GM19025 (cell line): ENCODE results near the gene TDRD7.

Experiments used
- ATAC-seq: cut with Tn5 transposase; IDR thresholded peaks from one replicate; pipeline ENCODE4 v1.9.1; 2021; ENCODE audit warnings: mild to moderate bottlenecking, low read depth, moderate library complexity; ENCODE audit not compliant: unreplicated experiment

The TDRD7 gene

DNA sequence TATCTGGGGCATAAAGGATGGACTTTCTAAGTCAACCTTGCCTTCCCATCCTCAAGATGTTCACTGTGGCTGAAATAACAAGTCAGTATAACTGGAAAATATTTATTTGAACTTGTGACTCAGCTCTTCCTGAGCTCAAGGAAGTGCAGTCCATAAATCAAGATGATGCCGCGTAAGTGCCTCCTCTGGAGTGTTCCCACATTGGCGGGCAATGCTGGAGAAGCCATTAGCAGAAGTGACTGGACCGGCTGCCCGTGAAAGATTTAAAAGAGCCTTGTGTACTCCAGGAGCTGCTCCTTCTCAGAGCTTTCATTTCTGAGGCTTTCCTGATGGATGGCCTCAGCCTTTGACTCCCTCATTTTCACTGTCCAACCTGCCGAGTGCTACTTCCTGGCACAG lies 107.0 kb downstream of the TDRD7 start:
- no peak for ATAC-seq

DNA sequence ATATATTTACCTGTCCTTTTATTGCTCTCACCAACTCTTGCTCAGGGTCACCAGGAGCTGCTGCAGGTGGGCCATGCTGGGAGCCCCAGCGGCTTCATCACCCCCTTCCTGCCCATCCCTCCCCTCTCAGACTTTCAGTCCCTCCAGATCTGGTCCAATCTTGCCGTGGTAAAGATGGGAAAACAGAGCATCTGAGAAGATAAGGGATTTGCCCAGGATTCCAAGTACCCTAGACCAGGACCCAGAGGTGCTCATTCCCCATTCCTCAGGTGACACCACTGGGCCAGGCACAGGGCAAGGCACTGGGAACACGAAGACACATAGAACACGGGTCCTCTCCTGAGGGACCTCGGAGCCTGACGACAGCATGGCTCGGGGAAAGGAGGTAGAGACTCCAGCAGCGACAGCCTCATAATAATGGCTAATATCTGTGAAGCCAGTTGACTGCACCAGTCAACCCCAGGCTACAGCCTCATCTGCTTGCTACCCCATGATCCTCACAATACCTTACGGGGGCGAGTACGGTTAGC lies 107.6 kb downstream of the TDRD7 start:
- ATAC-seq, result no peak

DNA sequence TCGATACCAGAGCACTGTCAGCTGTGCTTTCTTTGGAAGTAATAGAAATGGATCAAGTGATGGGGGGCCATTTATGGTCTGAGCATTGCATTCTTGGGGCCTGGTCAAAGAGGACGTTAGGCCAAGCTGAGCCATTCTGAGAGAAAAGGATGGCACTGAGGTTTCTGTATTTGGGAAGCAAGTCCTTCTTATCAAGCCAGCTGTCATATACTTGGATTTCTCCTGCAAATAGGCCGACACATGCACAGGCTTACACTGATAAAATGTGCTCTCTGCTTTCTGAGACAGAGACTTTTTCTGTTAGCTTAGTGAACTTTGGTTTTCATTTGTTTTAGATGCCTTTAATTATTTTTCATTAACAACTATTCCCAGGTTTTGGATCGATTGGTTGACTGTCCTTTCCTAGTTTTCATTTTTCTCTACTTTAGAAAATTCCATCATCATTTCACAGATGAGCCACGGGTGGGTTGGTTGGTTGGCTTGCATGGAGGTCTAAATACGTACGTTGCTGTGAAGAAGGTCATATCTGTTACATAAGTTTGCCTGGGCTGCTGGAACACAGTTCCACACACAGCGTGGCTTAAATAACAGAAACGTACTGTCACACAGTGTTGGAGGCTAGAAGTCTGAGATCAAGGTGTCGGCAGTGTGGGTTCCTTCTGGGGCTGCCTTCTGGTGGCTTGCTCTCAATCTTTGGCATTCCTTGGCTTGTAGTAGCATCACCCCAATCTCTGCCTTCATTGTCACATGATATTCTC lies 109.9 kb downstream of the TDRD7 start:
- no peak for ATAC-seq

DNA sequence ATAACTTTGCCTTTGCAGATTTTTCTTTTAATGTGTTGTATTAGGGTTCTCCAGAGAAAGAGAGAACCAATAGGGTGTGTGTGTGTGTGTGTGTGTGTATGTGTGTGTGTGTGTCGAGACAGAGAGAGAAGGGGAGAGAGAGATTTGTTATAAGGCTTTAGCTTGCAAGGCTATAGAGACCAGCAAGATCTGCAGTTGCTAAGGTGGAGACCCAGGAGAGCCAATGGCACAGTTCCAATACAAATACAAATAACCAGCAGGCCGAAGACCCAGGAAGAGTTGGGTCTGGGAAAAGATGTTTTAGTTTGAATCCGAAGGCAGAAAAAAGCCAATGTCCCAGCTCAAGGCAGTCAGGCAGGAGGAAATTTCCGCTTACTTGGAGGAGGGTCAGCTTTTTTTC lies 112.5 kb downstream of the TDRD7 start:
- no peak for ATAC-seq

DNA sequence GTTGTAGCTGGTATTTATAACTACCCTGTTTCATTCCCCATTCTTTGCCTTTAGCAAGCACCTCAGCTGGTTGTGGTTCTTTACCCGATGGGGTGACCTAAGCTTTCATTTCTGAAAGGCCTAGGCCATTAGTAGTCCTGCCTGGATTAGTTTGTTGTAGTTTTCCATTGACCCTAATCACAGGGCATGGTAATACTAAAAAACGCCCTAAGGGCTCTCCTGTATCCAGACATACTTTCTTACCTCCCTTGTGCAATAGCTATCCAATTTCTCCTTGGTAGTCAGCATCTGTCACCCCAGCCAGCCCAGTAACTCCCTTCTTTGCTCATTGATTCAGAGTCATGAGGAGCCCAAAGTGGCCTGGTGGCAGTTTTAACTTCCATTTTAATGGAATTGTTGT lies 113.6 kb downstream of the TDRD7 start:
- no peak for ATAC-seq

DNA sequence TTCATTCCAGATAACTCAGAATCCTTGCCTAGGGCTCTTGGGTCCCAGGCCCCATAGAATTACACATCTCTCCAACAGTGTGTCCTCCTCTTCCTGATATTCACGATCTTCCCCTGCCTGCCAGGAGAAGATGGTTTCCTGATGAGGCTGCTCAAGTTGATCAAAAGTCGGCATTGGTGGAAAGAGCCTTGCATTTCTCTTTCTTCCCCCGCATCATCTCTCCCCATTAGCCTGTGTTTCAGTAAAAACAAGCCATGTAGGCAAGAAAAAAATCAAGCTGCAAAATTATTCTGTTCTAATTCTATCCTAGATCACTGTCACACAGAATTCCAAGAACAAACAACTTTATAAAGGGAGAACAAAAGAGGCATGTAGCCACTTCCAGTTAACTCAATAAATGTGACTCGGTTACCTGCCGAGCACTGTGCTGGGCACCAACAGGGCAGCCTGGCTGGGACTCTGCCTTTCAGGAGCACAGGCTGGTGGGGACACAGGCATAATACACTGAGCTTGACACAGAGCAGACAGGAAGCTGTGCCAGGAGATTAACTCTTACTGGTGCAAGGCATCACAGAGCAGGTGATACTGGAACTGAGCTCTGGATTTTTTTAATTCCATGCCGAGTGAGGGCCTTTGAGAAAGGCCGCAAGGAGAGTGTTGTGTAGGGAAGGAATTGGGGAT lies 115.1 kb downstream of the TDRD7 start:
- no peak for ATAC-seq

DNA sequence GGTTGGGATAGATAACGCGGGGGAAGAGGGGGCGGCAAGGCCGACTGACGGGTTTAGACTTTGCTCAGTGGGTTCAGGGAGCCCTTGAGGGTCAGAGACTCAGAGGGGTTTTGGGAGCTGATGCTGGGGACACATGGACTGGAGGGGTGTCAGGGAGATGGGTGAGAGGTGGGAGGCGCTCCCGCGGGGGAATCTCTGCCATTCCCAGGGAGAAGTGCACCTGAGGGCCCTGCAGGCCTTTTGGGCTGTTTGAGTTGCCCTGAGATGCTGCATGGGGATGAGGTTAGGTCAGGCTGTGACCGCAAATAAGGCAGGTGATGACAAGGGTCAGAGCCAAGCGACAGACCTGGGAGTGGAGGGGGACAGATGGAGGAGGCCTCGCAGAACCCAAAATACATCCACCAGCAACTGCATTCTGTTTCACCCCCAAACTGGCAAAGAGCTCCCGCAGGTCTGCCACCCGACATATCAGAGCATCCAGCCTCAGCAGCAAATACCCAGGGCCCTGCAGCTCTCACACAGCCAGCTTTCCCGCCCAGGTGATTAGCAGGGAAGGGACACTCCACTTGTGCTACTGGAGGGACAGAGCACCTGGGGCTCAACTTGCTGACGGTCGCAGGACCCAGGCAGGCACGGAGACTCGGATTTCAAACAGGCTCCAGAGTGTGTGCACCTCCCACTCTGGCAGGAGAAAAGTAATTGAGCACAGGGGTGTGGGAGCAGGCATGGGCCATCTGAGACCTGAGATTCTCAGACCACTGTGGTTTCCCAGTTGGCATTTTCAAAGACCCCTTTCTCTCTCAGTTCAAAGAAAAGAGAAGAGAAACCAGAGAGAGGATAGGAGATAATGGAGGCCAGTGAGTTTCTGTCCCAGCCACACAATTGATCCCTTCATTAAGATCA lies 116.0 kb downstream of the TDRD7 start:
- ATAC-seq, result no peak

DNA sequence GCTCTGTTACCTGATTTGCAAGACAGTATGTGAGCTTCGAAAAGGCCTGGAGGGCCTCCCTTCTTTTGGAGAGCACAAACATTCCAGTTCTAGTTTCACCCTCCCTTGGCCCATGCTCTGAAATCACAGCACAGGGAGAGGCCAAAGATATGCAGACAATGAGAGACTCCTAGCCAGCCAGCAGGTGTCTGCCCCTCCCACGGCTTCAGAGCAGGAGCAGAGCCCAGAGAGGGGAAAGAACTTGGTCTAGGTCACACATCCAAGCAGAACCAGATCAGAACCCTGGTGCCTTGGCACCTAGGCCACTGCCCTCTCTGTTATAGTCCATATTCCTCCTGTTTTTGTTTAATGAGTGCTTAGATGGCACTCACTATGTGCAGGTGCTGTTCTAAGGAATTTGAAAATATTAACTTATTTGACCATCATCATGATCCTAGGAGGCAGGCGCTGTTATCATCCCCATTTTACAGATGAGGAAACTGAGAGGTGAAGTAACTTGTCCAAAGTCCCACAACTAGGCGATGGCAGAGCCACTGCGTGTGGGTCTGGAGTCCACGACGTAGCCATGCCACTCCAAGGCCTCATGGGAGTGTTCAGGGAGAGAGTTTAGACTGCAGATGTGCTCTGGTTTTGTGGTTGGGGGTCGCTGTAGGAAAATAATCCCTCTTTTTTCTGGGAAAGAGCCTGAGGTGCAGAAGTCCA lies 116.8 kb downstream of the TDRD7 start:
- ATAC-seq, result no peak

DNA sequence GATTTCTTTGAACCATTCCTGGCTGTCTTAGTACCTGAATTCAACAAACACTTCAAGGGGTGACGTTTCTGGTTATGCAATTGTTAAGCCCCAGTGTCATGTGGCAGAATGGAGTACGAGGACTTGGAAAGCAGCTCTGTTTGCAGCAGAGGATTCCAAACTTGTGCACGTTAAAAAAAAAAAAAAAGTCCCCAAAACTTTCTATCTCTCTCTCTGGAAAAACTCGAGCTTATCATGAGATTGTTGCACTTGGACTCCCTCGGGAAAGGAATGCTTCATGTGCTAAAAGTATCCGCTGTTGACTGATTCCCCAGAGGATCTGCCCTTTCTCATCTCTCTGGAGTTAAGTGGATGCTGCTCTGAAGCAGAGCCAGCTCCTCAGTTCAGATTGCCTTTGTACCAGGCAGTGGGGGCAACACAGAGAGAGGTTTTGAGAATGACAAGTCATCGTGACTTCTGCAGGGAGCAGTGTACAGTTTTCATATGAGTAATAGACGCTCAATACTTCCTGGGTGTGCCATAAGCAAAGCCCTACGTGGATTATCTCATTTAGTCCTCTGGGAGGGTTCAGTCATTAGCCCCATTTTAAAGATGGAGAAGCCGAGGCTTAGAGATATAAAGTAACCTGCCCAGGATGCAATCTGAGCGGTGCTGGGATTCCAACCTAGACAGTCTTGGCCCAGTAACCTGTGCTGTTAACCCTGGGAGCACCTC lies 117.6 kb downstream of the TDRD7 start:
- ATAC-seq, result peak; percentile 80

DNA sequence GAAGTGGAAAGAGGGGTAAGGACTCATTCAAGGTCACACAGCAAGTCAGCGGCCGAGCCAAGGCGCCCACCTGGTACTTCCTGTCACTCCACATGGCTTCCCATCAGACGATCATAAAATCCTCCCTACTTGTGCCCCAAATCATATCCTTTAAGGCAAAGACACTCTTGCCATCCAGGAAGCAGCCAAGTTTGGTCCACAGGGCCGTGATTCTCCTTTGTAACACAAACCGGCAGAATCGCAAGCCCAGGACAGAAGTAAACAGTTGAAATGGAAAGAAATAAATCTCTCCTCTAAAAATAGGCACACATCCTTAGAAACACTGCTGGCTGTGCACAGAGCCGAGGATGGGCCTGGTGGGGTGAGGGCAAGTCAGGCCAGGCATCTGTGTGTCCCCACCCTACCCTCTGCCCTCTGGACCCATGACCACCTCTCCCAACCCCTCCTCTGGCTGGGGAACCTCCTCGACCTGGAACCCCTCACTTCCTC lies 120.0 kb downstream of the TDRD7 start:
- no peak for ATAC-seq

DNA sequence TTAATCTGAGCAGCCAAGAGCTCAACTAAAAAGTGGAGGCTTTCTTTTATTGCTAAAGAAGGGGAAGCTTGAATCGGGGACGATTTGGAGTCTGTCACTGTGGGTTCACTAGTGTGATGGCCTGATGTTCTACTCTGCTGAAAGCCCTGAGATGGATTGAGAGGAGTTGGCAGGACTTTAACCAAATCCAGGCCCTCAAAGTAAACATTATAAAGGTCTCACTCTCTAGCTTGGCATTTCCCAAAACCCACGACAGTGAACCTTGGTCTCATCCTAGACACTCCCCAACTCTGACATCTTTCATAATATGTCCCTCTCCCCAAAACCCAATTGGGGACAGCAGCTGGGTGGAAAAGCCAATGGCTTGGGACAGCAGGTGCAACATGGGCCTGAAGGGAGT lies 122.3 kb downstream of the TDRD7 start:
- ATAC-seq, result no peak

DNA sequence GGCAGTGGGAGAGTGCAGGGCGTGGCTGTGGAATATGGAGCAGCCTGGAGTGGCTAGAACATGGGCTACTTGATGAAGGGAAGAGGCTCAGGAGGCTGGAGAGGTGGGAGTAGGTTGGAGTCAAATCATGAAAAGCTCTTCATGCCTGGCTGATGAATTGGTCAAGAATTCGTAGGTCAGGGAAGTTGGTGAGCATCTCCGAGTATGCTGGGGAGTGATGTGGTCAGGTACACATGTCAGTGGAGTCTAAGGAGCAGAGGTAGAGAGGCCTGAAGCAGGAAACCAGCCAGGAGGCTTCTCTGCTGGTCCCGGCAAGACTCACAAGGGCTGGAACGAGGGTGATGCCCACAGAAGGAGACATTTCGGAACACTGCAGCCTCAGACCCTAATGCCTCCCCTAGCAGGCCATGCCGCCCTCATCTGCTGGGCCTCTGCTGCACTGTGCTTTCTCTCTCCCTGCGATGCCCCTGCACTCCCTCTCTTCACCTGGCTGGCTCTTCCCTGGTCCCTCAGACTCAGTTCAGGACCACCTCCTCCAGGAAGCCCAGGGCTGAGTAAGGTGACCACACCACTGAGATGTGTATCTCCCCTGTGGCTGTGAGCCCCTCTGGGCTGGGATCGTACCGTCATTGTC lies 123.2 kb downstream of the TDRD7 start:
- no peak for ATAC-seq

DNA sequence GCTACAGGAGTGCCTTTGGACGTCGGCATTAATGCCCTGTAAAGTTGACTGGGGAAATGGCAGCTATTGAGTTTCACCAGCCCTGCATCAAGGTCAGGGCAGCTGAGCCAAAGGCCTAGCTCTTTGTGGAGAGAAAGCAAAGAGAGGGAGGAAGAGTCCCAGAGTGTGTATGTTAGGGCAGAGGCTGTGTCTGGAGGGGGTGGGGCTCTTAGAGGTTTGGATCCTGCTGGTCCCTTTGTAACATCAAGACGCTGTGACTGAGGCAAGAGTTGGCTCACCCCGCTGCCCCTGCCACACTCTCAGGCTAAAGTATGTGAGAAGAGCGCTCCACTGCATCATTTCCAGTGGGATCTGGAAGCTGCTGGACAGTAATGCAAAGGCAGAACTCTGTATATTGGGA lies 123.9 kb downstream of the TDRD7 start:
- no peak for ATAC-seq

DNA sequence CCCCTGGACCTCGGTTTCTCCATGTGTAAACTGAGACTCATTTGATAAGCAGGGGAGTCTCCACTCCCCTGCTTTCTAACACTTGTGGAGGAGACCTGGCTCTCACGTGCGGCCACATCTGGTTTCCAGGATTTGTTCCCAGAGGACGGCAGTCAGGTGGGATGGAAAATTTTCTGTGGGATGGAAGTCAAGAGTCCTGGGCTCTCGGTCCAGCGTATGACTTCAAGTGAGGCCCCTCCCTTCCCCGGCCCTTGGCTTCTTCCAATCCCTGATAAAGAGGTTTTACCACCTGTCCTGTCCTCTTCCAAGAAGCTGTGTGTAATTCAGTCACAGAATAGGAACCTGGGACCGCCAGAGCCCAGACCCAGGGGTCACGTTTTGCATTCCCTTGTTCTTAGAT lies 124.6 kb downstream of the TDRD7 start:
- ATAC-seq, result no peak

DNA sequence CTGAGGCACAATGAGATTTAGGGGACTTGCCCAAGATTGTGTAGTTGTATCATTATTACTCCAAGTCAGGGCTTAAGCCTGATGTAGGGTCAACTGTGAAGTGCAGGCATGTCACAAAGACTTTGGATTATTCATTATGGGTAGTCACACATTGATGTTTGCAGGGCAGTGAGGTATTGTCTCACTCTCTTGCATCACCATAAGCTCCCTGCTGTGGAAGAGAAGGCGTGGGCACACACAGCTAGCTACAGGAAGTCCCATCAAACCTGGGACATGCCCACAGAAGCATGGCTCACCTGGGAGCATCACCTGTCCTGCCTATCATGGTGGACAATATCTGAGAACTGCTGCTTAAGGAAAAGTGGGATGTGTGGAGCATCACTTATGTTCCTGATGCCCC lies 131.7 kb downstream of the TDRD7 start:
- no peak for ATAC-seq

DNA sequence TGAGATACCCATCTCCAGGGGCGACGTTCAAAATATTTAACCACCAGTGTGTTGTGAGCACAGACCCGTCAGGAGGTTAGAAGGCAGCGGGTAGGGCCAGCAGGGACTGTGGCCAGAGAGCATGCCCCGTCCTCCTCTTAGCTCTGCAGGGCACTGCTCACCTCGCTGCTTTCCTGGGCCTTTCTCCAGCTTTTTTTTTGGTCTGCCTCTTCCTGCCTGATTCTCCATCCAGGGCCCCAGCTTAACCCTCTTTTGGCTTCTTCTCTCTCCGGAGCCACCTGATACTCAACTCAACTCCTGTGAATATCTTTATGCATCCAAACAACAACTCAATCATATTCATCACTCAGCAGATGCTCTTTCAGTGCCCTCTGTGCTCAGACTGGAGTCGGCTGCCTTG lies 133.6 kb downstream of the TDRD7 start:
- ATAC-seq, result no peak
